GM21515 (cell line): ENCODE results near the gene PAPSS2.
"Not testable (repeated sequence)": the region's sequence is repeated elsewhere in the genome, so short reads cannot be mapped to it uniquely, and the experiment has no call there.

Source experiments
- ATAC-seq: cut with Tn5 transposase; IDR thresholded peaks from one replicate; pipeline ENCODE4 v1.9.1; 2021; ENCODE audit not compliant: unreplicated experiment

Gene PAPSS2

GRCh38 chr10:87742992-87743610 is 83.4 kb downstream of the PAPSS2 start:
- ATAC-seq, result not testable (repeated sequence)

- ATAC-seq, result no peak
Measured at GRCh38 chr10:87744606-87745005, 84.9 kb downstream of the PAPSS2 start.

GRCh38 chr10:87746911-87747310 is 87.2 kb downstream of the PAPSS2 start:
- no peak for ATAC-seq

- not testable (repeated sequence) for ATAC-seq
Measured at GRCh38 chr10:87748244-87748643, 88.6 kb downstream of the PAPSS2 start.

- no peak for ATAC-seq
Measured at GRCh38 chr10:87750001-87750671, 90.5 kb downstream of the PAPSS2 start.

- peak; percentile 55 for ATAC-seq
Measured at GRCh38 chr10:87750817-87751216, 91.1 kb downstream of the PAPSS2 start.

GRCh38 chr10:87751274-87751673 is 91.6 kb downstream of the PAPSS2 start:
- ATAC-seq, result no peak

- ATAC-seq, result no peak
Measured at GRCh38 chr10:87752566-87752965, 92.9 kb downstream of the PAPSS2 start.

- no peak for ATAC-seq
Measured at GRCh38 chr10:87753995-87754866, 94.6 kb downstream of the PAPSS2 start.

GRCh38 chr10:87757685-87758084 is 98.0 kb downstream of the PAPSS2 start:
- no peak for ATAC-seq

- ATAC-seq, result no peak
Measured at GRCh38 chr10:87759551-87759950, 99.9 kb downstream of the PAPSS2 start.

- ATAC-seq, result no peak
Measured at GRCh38 chr10:87760195-87760905, 100.7 kb downstream of the PAPSS2 start.

GRCh38 chr10:87761153-87761552 is 101.5 kb downstream of the PAPSS2 start:
- no peak for ATAC-seq

GRCh38 chr10:87761892-87762291 is 102.2 kb downstream of the PAPSS2 start:
- ATAC-seq, result no peak

- ATAC-seq, result no peak
Measured at GRCh38 chr10:87763086-87763861, 103.6 kb downstream of the PAPSS2 start.

- ATAC-seq, result no peak
Measured at GRCh38 chr10:87764072-87764934, 104.6 kb downstream of the PAPSS2 start.

GRCh38 chr10:87765666-87766376 is 106.1 kb downstream of the PAPSS2 start:
- no peak for ATAC-seq

- no peak for ATAC-seq
Measured at GRCh38 chr10:87767253-87767652, 107.6 kb downstream of the PAPSS2 start.
